Osteoblast (primary cell): ENCODE results near the gene EXOC3. TPM values are rescaled to one million over a fixed set of nuclear protein-coding genes. Genes with fewer than 3 reads are reported as not detected.
"Not testable (repeated sequence)": the region's sequence is repeated elsewhere in the genome, so short reads cannot be mapped to it uniquely, and the experiment has no call there.

Experiments used
- DNase-seq: peaks from one replicate; pipeline ENCODE4 v3.0.0; 2011; ENCODE audit warnings: low spot score, mixed read lengths; ENCODE audit not compliant: insufficient read length; ENCODE audit errors: missing footprints
- H2AFZ ChIP-seq: 2 replicates; pipeline ENCODE4 v1.6.0; 2011; ENCODE audit warnings: mild to moderate bottlenecking, low read length
- H3K27ac ChIP-seq: 2 replicates; pipeline ENCODE4 v1.5.1; 2011; ENCODE audit warnings: mild to moderate bottlenecking, low read depth, low read length, moderate library complexity
- H3K27me3 ChIP-seq: 2 replicates; pipeline ENCODE4 v1.6.0; 2012; ENCODE audit warnings: mild to moderate bottlenecking, control low read depth, inconsistent platforms, low read length, moderate library complexity; ENCODE audit not compliant: insufficient read depth
- H3K36me3 ChIP-seq: 2 replicates; pipeline ENCODE4 v1.5.1; 2011; ENCODE audit warnings: mild to moderate bottlenecking, low read length, control low read depth, moderate library complexity; ENCODE audit not compliant: insufficient read depth
- H3K4me1 ChIP-seq: 2 replicates; pipeline ENCODE4 v1.5.1; 2011; ENCODE audit warnings: mild to moderate bottlenecking, low read length, control low read depth, moderate library complexity; ENCODE audit not compliant: insufficient read depth
- H3K4me2 ChIP-seq: 2 replicates; pipeline ENCODE4 v1.6.0; 2011; ENCODE audit warnings: mild to moderate bottlenecking, low read length; ENCODE audit not compliant: insufficient read depth
- H3K4me3 ChIP-seq: fragments of 200-600 bp; sonication (generic); 3 replicates; pipeline ENCODE4 v1.5.1; 2012; ENCODE audit warnings: mild to moderate bottlenecking, low read length, inconsistent platforms; ENCODE audit not compliant: insufficient read depth
- H3K79me2 ChIP-seq: 2 replicates; pipeline ENCODE4 v1.6.0; 2012; ENCODE audit warnings: mild to moderate bottlenecking, low read length, control low read depth, inconsistent platforms; ENCODE audit not compliant: insufficient read depth
- H3K9me3 ChIP-seq: 2 replicates; pipeline ENCODE4 v1.5.1; 2011; ENCODE audit warnings: low read depth, low read length, control low read depth
- H4K20me1 ChIP-seq: 2 replicates; pipeline ENCODE4 v1.6.0; 2012; ENCODE audit warnings: mild to moderate bottlenecking, low read length, control low read depth; ENCODE audit not compliant: insufficient read depth
- total RNA-seq: library from RNA; depleted of rRNA; stranded (reverse); fragments of >200 nt; gene quantifications from 2 replicates; pipeline ENCODE4 v1.2.3, GENCODE V29; 2012
- TF ChIP-seq, protein P1 (sequence below): IDR thresholded peaks from 2 replicates; pipeline ENCODE4 v1.5.1; 2011; ENCODE audit warnings: mild to moderate bottlenecking, low read depth, low read length, moderate library complexity; ENCODE audit errors: extremely low read depth

Gene EXOC3
- total RNA-seq, 1 donor: 49.2 TPM

DNA sequence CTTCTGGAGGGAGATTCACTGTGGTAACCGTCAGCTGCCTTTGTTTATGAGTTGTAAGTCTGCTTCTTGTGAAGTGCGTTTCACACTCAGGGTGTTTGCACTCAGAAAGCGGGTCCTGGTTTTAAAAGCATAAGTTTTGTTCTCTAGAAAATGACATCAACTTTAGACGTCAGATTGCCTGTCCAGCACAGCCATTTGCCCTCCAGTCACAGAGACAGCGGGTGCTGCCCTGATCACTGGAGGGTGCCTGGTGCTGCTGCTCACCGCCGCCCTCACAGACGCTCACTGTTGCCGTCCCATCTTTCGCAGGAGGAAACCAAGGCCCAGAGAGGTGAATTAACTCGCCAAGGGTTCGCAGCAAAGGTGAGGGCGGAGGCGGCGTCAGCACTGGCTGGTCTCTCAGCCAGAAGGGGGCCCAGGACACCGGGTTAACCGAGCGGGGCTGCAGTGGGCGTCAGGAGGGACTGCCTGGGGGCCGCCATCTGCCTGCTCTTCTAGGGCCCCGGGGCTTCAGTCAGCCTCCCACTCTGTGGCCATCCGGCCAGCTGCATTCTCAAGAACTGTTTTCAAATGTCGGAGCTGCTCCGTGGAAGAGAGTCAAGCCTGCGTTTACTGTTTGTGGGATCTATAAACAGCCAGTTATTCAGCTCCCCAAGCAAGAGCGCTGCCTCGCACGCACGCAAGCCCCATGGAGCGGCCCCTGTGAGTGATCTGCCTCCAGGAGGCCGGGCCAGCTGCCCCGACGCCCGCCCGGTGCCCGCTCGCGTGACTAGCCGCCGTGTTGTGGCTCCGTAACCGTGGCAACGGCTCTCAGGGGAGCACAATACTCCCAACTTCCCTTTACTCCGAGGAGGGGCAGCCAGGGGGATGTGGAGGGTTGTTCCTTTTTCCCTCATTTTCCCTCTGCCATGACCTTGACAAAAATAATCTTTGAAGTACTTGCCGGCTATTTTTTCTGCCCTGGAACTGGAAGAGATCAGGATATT lies 43.4 kb upstream of the EXOC3 start:
- Histone ChIP-seq H3K36me3 (peaks cover 40% of the 10 kb centered on the region), H3K79me2 (peaks cover 37% of the 10 kb centered on the region), H3K27ac (peak overlapping the region; percentile 100), H4K20me1 (no peaks in the 10 kb centered on the region), H2AFZ (no peak overlapping the region), H3K9me3 (no peaks in the 10 kb centered on the region), H3K27me3 (no peaks in the 10 kb centered on the region), H3K4me3 (peak overlapping the region; percentile 52), H3K4me1 (peaks cover 43% of the 10 kb centered on the region), H3K4me2 (peak overlapping the region; percentile 70)
- TF ChIP-seq, protein P1, sequence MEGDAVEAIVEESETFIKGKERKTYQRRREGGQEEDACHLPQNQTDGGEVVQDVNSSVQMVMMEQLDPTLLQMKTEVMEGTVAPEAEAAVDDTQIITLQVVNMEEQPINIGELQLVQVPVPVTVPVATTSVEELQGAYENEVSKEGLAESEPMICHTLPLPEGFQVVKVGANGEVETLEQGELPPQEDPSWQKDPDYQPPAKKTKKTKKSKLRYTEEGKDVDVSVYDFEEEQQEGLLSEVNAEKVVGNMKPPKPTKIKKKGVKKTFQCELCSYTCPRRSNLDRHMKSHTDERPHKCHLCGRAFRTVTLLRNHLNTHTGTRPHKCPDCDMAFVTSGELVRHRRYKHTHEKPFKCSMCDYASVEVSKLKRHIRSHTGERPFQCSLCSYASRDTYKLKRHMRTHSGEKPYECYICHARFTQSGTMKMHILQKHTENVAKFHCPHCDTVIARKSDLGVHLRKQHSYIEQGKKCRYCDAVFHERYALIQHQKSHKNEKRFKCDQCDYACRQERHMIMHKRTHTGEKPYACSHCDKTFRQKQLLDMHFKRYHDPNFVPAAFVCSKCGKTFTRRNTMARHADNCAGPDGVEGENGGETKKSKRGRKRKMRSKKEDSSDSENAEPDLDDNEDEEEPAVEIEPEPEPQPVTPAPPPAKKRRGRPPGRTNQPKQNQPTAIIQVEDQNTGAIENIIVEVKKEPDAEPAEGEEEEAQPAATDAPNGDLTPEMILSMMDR: no peak
- DNase-seq: peak; percentile 98

DNA sequence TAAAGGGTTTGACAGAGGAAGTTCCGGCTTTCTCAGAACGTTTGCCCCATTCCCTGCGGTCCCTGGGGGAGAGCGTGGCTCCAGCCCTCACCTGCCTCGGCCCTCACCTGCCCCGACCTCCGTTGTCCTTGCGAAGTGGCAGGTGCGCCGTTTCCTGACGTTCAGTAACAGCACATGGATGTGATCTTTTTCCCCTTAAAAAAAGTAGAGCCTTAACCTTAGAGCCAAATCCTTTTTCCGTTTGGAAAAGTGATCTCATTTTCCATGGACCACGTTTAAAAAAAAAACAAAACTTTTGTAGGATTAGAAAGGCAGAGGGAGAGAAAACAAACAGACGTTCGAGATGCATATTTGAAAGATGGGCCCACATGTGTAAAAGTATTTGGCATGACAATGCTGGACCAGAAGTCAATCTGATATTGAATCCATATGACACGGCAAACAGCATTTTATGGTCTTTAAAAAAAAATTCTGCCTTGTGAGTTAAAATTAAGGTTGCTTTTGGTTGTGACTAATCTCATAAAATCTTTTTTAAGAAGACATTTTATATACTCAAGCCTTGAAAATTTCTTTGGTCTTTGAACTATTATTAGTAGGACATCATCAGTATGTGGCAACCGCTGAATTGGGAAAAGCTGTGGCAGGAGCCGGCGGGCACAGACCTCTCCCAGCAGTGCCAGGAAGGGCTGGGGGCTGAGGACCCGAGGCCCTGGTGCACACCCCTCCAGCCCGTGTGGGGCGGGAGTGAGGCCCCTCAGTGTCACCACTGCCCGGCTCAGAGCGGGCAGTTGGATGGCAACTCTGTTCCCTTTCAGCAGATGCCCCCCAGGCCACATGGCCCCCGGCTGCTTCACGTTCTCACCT lies 42.5 kb upstream of the EXOC3 start:
- Histone ChIP-seq H3K4me1 (peaks cover 36% of the 10 kb centered on the region), H2AFZ (no peak overlapping the region), H3K36me3 (peaks cover 40% of the 10 kb centered on the region), H3K27me3 (no peaks in the 10 kb centered on the region), H3K9me3 (no peaks in the 10 kb centered on the region), H3K4me2 (peak overlapping the region; percentile 70), H4K20me1 (no peaks in the 10 kb centered on the region), H3K4me3 (peak overlapping the region; percentile 52), H3K79me2 (peaks cover 34% of the 10 kb centered on the region), H3K27ac (peak overlapping the region; percentile 100)
- peak; percentile 96 for DNase-seq
- TF ChIP-seq, protein P1: no peak

DNA sequence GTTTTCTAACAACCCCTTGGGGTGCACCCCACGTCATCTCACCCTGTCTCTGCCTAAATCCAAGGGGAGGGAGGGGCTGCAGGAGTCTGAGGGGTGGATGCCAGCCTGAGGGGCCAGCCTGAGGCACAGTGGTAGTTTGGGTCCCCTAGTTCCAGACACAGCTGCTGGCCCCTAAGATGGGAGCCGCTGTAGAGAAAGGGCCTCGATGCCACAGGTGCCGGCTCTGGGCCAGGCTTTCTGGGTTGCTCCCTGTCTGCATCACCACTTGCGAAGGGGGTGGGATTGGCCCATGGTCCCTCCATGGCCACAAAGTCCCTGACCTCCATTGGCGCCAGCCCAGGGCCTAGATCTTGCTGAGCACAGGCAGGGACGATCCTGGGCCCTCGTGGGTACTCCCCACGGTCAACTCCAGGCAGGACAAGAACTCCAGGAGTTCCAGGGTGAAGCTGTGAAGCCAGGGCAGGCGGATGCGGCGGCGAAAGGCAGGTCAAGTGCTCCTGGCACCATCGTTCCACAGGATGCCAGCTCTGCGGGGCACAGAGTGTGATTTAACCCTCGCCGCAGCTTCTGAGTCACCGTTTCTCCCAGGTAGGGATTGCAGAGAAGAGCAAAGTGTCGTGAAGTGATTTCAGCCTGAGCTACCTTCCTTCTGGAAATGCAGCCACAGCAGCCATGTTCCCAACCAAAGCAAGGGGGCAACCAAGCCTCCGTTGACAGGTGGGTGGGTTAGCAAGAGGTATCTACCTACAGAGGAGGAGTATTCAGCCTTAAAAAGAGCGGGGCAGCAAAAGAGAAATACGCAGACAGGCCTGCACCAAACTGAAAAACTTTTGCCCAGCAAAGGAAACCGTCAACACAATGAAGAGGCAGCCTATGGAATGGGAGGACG lies 41.6 kb upstream of the EXOC3 start:
- Histone ChIP-seq H3K4me3 (no peak overlapping the region), H2AFZ (no peak overlapping the region), H3K4me2 (no peak overlapping the region), H3K27ac (peak overlapping the region; percentile 100), H3K36me3 (peaks cover 44% of the 10 kb centered on the region), H3K79me2 (peaks cover 33% of the 10 kb centered on the region), H3K27me3 (no peaks in the 10 kb centered on the region), H4K20me1 (no peaks in the 10 kb centered on the region), H3K9me3 (no peaks in the 10 kb centered on the region), H3K4me1 (peaks cover 30% of the 10 kb centered on the region)
- TF ChIP-seq, protein P1: no peak
- DNase-seq: no peak

DNA sequence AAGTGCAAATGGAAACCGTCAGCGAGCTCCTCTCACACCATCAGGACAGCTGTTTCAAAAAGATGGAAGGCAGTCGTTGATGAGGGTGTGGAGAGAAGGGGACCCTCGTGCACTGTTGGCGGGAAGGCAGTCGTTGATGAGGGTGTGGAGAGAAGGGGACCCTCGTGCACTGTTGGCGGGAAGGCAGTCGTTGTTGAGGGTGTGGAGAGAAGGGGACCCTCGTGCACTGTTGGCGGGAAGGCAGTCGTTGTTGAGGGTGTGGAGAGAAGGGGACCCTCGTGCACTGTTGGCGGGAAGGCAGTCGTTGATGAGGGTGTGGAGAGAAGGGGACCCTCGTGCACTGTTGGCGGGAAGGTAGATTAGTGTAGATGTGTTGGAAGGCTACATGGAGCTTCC lies 40.8 kb upstream of the EXOC3 start:
- H3K4me2 ChIP-seq, H3K9me3 ChIP-seq, H3K4me3 ChIP-seq, H4K20me1 ChIP-seq, H3K27me3 ChIP-seq, H2AFZ ChIP-seq, DNase-seq: not testable (repeated sequence)
- Histone ChIP-seq H3K36me3 (peaks cover 47% of the 10 kb centered on the region), H3K4me1 (peaks cover 32% of the 10 kb centered on the region), H3K79me2 (peaks cover 37% of the 10 kb centered on the region), H3K27ac (peak overlapping the region; percentile 100)
